COLO668 (cell line): ENCODE results near the gene MINPP1.

Experiments
- DNase-seq: peaks from one replicate; lab custom pipeline; 2025; ENCODE audit not compliant: unreplicated experiment; lab: John Stamatoyannopoulos, UW

Gene MINPP1

DNA sequence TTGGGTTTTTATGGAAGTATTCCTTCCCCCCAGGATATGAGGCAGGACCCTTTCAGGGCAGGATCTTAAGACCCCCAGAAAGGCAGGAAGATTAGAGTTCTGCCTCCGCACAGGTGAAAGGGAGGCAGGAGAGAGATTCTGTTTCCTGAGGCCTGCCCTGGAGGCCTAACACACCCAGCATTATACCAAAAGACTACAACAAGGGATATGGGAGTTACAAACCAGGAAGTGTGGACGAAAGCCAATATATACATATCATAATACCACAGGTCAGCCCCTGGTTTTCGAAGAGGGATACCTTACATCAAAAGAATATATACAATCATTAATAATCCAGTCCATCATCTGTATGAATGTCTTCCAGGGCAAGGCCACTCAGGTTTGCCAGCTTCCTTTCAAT is 14.2 kb downstream of the MINPP1 start:
- DNase-seq, result no peak

DNA sequence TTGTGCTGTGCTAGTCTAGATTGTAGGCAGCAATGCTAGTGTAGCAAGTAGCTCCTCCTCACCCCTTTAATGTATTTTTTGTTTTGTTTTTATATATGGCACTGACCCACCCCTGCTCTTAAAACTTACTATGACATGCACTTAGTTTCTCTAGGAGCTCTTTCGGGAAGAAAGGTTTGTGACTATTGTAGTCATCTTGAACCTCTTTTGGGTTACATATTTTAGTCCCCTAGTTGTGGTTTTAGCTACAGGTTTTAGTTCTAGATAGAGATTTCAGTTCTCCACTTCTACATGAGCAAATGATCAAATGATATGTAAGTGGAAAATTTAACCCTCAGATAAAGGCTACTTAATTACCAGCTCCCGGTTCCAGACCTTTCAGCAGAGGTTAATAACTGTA is 14.9 kb downstream of the MINPP1 start:
- no peak for DNase-seq

- no peak for DNase-seq
Measured at GRCh38 chr10:87523731-87524130, 19.0 kb downstream of the MINPP1 start.

DNA sequence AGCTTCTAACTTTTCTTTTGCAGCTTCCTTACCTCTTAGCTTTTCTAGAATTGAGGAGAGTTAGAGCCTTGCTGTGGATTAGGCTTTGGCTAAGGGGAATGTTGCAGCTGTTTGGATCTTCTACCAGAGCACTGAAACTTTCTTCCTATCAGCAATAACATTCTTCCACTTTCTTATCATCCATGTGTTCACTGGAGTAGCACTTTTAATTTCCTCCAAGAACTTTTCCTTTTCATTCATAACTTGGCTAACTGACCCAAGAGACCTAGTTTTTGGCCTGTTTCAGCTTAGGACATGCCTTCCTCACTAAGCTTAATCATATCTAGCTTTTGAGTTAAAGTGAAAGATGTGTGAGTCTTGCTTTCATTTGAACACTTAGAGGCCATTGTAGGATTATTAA is 19.6 kb downstream of the MINPP1 start:
- DNase-seq, result no peak

GRCh38 chr10:87531908-87532622 is 27.4 kb downstream of the MINPP1 start:
- DNase-seq, result no peak

GRCh38 chr10:87532696-87533095 is 28.0 kb downstream of the MINPP1 start:
- no peak for DNase-seq

GRCh38 chr10:87534173-87534858 is 29.6 kb downstream of the MINPP1 start:
- DNase-seq, result no peak

GRCh38 chr10:87538092-87539015 is 33.7 kb downstream of the MINPP1 start:
- no peak for DNase-seq

DNA sequence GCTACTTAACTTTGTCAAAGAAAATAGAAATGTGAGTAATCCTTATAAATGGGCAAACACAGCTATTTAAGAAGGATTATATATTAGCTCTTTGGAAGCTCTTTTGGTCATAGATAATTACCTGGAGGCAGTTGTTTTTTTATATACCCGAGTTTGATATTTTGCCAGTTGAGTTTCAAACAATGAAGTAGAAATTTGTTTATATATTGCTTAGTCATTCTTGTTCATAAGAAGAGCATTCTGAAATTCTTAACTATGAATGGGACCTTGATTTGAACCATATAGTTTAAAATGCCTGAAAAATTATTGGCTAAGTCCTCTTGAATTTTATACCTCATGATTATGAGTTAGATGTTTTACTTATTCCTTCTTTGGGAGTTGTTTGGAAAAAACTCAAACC is 36.4 kb downstream of the MINPP1 start:
- no peak for DNase-seq

DNA sequence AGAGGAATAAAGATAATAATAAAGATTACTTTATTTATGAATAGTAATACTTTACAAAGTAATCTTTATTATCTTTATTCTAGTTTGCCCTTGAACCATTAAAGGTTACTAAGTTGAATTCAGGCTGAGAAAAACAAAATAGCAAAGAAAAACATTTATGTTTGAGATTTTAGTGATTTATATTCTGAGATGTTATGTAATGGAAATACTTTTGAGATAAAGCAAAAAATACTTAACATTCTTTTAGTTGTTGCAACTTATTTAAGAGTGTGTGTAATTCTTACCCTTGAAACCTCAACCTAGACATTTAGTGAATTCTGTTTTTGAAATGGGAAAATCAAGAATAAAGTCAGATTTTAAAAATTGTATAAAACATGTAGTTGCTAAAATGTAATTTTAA is 40.0 kb downstream of the MINPP1 start:
- DNase-seq, result no peak

DNA sequence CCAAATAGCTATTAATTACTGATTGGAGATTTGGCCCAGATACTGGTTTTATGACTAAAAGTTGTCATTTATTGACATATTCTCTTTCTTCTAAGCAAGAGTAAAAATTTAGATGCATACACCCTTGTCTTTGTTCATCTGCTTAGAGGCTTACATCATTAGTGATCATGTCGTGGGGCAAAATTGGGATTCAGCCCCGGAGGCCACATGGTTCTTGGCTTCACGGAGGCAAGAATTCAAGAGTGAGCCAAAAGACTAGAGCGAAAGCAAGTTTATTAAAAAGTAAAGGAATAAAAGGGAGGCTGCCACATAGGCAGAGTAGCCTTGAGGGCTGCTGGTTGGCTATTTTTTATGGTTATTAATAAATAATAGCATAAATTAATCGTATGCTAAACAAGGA is 41.1 kb downstream of the MINPP1 start:
- DNase-seq, result no peak

DNA sequence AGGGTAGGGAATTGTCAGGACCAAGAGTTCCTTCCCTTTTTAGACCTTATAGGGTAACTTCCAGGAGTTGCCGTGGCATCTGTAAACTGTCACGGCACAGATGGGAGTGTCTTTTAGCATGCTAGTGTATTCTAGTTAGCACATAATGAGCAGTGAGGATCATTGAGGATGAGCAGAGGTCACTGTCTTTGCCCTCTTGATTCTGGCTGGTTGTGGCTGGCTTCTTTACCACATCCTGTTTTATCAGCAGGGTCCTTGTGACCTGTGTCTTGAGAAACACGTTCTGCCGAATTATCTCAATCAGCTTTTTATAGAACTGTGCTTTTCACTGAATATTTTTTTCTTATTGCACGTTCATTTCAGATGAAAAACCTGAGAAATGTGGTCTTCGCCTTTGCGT is 41.5 kb downstream of the MINPP1 start:
- DNase-seq, result no peak

- DNase-seq, result no peak
Measured at GRCh38 chr10:87546971-87547413, 42.3 kb downstream of the MINPP1 start.

DNA sequence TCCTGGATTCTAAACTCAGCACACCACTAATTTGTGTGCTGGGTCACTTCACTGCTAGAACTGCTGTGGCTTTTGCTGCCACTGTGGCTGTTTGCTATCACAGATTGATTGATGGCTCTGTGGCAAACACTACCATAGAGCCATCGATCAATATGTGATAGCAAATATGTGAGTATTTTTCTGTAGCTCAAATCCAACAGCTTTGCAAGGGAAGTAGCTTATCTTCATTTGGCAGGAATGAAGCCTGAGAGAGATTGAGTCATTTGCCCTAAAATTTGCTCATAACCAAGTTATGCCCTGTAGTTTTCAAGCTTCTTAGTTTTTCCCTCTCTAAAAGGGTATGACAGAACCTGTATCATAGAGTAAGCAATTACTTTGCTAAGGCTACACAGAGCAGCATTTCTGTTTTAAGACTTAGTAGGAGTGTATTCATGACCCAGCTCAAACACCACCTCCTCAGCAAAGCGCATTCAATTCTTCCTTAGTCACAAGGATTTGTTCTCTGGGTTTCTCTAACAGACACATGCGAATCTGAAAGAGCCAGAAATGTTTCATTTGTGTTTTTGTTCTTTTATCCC is 43.1 kb downstream of the MINPP1 start:
- no peak for DNase-seq

- DNase-seq, result no peak
Measured at GRCh38 chr10:87550741-87551140, 46.0 kb downstream of the MINPP1 start.

GRCh38 chr10:87551326-87551725 is 46.6 kb downstream of the MINPP1 start:
- DNase-seq, result no peak

DNA sequence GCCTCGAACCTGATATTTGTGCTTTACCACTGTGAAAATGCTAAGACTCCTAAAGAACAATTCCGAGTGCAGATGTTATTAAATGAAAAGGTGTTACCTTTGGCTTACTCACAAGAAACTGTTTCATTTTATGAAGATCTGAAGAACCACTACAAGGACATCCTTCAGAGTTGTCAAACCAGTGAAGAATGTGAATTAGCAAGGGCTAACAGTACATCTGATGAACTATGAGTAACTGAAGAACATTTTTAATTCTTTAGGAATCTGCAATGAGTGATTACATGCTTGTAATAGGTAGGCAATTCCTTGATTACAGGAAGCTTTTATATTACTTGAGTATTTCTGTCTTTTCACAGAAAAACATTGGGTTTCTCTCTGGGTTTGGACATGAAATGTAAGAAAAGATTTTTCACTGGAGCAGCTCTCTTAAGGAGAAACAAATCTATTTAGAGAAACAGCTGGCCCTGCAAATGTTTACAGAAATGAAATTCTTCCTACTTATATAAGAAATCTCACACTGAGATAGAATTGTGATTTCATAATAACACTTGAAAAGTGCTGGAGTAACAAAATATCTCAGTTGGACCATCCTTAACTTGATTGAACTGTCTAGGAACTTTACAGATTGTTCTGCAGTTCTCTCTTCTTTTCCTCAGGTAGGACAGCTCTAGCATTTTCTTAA is 47.7 kb downstream of the MINPP1 start:
- DNase-seq, result no peak

DNA sequence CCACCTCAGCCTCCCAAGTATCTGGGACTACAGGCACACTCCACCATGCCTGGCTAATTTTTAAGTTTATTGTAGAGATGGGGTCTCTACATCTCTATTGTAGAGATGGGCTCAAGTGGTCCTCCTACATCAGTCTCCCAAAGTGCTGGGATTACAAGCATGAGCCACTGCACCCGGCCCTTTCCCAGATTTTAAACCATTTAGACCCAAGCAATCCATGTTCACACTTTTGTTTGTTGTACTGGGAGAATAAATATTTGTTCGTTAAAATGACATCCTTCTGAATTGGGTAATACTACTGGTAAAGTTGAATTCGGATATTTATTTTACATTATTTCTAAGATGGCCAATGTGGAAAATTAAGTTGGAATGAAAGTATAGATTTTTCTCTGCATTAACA is 52.7 kb downstream of the MINPP1 start:
- no peak for DNase-seq

DNA sequence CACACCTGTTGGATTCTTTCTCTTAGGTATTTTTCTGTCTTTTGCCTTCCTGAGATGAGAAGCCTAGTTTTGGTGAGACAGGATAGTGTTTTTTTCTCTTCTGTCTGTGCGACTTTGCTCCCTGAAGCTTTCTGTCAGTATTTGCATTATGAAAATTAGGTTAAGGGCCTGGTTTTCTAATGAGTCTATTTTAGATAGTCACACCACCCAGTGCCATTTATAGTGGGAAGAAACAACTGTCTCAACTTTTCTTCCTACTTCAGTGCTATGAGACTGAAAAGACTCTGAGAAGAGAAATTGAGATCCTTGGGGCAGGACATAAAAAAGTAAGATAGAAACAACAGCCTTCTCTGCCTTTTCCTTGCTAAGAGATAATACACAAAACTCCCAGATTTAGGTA is 53.6 kb downstream of the MINPP1 start:
- no peak for DNase-seq

GRCh38 chr10:87559392-87559791 is 54.7 kb downstream of the MINPP1 start:
- DNase-seq, result no peak
